AG04449 (cell line): ENCODE measurements around the gene SORCS1.

Experiments
- CTCF ChIA-PET: fragments of 350-600 bp; formaldehyde crosslinking; extraction: SDS; loops from one replicate; lab custom pipeline; 2021; ENCODE audit warnings: antibody characterized with exemption; lab: Yijun Ruan, JAX
- POLR2A ChIA-PET: fragments of 400-600, 350-600 bp; formaldehyde crosslinking; extraction: SDS; loops from one replicate; lab custom pipeline; 2020; ENCODE audit warnings: antibody characterized with exemption, inconsistent platforms; lab: Yijun Ruan, JAX
- DNase-seq: peaks from one replicate; pipeline ENCODE4 v3.0.0-alpha.2; 2010; ENCODE audit warnings: low read depth, low spot score
- H3K4me3 ChIP-seq: 2 replicates; pipeline ENCODE4 v1.5.1; 2011; ENCODE audit warnings: low read depth, mild to moderate bottlenecking, control low read depth, low read length
- TF ChIP-seq, protein P1 (sequence below): IDR thresholded peaks from one replicate; pipeline ENCODE4 v1.5.1; 2011; ENCODE audit warnings: mild to moderate bottlenecking, moderate library complexity, low read length, control low read depth, inconsistent platforms; ENCODE audit not compliant: insufficient read depth; ENCODE audit errors: missing control alignments

The SORCS1 gene

DNA sequence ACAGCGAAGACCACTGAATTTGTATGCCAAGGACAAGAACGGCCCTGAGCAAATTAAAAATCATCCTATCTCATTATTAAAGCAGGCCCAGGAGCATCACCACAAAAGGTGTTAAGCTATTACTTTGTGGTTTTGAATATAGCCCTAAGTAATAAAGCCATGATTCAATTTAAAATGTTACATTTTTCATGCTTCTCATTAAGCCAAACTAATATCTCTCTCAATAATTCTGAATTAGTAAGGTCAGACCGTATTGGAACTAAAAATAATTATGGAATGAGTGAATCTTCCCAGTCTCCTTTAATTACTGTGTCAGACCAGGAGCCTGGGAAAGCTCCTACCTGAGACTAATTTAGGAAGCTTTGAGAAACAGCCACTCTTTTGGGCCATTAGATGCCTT lies 162.4 kb downstream of the SORCS1 start:
- DNase-seq: no peak
- TF ChIP-seq, protein P1, sequence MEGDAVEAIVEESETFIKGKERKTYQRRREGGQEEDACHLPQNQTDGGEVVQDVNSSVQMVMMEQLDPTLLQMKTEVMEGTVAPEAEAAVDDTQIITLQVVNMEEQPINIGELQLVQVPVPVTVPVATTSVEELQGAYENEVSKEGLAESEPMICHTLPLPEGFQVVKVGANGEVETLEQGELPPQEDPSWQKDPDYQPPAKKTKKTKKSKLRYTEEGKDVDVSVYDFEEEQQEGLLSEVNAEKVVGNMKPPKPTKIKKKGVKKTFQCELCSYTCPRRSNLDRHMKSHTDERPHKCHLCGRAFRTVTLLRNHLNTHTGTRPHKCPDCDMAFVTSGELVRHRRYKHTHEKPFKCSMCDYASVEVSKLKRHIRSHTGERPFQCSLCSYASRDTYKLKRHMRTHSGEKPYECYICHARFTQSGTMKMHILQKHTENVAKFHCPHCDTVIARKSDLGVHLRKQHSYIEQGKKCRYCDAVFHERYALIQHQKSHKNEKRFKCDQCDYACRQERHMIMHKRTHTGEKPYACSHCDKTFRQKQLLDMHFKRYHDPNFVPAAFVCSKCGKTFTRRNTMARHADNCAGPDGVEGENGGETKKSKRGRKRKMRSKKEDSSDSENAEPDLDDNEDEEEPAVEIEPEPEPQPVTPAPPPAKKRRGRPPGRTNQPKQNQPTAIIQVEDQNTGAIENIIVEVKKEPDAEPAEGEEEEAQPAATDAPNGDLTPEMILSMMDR: no peak
- ChIA-PET POLR2A (no interaction called here), CTCF (no interaction called here)
- no peak overlapping the region for H3K4me3 ChIP-seq

DNA sequence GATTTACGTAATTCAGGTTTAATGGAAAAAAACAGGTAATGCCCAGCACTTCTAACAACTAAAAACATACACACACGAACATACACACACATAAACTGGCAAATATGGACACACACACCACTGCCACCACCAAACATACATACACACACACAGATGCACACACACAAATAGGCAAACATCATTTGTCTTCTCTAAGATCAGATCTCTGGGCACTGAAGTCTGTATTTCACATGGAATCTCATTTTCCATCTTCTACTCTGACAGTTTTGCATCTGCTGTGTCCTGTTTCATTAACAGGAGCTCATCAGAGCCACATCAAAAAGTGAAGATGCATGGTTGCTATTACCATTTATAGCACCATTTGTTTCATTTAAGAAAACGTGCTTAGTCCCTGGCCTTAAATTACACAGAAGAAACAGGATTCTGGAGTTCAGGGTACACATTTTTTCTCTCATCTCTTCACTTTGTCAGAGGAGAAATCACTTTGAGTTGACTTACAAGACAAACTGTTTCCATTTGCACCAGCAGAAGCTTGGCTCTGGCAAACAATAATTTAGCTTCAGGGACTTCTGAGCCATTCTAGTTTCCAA lies 165.3 kb downstream of the SORCS1 start:
- ChIA-PET POLR2A (no interaction called here), CTCF (no interaction called here)
- H3K4me3 ChIP-seq: no peak overlapping the region

DNA sequence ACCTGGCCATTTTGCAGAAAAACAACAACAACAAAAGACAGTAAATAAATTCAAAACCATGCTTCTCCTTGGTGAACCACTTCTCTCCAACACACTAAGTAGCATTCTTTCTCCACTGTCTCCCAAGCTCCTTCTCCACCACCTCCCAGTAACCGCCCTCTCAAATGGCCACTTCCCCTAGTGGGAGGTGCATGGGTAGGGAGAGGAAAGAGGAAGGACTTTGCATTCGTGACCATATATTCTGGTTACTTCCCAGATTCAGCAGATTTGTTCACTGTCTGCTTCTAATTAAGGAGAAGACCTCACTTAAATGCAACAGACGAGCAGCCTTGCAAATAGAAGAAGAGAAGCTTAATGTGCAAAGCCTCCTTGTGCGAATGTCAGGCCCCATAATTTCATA lies 166.8 kb downstream of the SORCS1 start:
- TF ChIP-seq, protein P1: no peak
- no peak for DNase-seq
- ChIA-PET CTCF (no interaction called here), POLR2A (no interaction called here)
- H3K4me3 ChIP-seq: no peak overlapping the region

More for the DNA sequence above, 165.3 kb downstream of the SORCS1 start:
- TF ChIP-seq, protein P1: no peak
- DNase-seq: no peak

DNA sequence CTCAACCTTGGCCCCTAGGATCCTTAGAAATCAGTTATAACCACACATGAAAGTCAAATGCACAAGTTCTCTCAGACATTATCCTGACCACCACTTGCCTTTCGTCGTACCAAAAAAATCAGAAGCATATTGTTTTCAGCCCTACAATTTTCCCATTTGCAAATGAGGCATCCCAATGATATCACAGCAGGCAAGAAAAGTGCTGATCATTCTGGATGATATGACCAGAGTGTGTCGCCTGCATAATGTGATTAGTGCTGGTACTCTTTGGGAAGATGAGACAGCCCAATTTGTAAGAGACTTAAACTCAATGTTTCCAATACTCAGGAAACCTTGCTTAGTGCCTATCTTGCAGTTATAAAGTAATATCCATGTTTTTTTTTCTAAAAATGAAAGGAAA lies 168.0 kb downstream of the SORCS1 start:
- TF ChIP-seq, protein P1: no peak
- POLR2A ChIA-PET: no interaction called here

DNA sequence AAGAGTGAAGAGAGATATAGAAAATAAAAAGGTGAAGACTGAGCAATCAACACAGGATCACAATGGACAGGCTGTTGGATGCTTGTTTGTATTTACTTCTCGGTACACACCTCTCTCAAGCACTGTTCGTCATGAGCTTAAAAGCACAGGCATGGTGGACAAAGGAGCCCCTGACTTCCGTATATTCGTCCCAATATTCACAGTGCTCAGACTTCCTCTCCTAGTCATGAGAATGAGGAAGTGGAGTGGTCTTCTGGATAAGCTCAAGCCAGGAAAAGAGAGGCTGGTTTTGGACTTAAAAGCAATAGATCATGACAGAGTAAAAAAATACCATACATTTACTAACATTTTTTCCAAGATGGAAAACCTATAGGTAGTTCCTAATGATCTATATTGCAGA lies 172.5 kb downstream of the SORCS1 start:
- ChIA-PET POLR2A (no interaction called here), CTCF (no interaction called here)
- TF ChIP-seq, protein P1: no peak
- DNase-seq: no peak
- no peak overlapping the region for H3K4me3 ChIP-seq

More for the DNA sequence above, 168.0 kb downstream of the SORCS1 start:
- no peak overlapping the region for H3K4me3 ChIP-seq
- CTCF ChIA-PET: no interaction called here
- DNase-seq: no peak

DNA sequence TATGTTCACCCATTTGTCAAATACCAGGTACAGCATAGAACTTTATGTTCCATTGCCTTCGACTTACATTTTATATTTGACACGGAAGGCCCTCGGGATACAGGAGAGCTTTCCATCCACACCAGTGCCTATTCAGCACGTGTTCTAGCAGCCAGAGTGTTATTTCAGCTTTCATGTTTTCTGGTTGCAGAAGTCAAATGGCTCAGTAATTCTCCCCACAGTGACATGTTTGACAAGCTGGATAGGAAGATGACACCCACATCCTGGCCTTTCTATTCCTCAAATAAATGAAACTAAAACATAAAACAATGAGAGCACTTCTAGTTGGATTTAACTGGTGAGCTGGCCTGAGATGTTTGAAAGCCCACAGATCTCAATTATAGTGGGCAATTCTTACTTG lies 173.4 kb downstream of the SORCS1 start:
- ChIA-PET POLR2A (no interaction called here), CTCF (no interaction called here)
- DNase-seq: no peak
- TF ChIP-seq, protein P1: no peak
- no peak overlapping the region for H3K4me3 ChIP-seq
